ENCODE results near the gene CCSER2.

DNA sequence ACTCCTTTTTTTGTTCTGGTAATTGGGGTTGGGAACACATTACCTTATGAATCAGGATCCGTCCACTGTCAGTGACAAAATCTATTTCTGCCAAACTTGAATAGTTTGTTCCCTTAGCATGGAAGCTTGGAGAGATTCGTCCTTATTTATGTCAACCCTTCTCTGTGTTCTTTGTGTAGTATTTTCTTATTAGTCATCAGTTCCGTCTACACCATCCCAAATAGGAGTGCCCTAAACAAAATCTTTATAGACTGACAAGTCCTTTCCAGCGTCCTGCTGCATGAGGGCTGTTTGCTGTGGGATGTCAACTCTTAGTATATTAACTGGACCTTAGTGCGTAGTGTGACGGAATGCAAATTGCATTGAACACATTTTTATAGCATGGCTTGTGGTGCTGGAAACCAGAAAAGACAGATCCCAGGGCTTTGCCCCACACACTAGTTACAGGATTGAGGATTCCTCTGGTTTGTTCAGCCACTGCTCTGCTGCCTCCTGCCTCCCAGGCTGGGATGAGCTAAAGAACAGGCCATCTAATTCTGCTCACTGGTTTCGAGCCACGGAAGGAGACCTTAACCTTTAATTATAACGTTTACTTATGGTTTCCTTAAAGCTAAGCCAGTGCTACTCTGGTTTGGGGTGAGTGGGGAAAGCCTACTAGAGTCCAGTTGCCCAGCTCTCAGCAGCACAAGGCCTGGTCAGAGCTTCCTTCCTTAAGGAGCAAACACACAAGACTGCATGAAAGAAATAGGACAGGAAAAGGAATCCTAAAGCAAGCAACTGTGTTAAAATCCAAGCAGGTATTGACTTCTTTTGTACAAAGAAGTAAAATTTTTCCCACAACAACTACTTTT, 194.4 kb downstream of the CCSER2 start:
- TF ChIP-seq POLR2AphosphoS5 (IDR thresholded peaks at IDR 0.05; ENCODE audit: borderline replicate concordance, low read depth, low read length): no peak
- TF ChIP-seq EZH2 (IDR thresholded peaks at IDR 0.05): no peak

All from SK-N-MC (cell line).